ENCODE data around the gene KLF1. TPM values are rescaled to one million over a fixed set of nuclear protein-coding genes. Genes with fewer than 3 reads are reported as not detected.
A peak's percentile ranks its signal among the peaks of the same experiment; 100 is the strongest.

Gene KLF1
- total and polyA plus RNA-seq, 10 of the 15 experiments (the other 5 are each of a cell fraction or from before 2014, with no cell fraction given) = 0.04 to 0.38 (median 0.08) TPM; not detected in 3

- TF ChIP-seq E2F4 (IDR thresholded peaks at IDR 0.05; ENCODE audit: low read depth, low read length) = no peak
- TF ChIP-seq, protein P1, sequence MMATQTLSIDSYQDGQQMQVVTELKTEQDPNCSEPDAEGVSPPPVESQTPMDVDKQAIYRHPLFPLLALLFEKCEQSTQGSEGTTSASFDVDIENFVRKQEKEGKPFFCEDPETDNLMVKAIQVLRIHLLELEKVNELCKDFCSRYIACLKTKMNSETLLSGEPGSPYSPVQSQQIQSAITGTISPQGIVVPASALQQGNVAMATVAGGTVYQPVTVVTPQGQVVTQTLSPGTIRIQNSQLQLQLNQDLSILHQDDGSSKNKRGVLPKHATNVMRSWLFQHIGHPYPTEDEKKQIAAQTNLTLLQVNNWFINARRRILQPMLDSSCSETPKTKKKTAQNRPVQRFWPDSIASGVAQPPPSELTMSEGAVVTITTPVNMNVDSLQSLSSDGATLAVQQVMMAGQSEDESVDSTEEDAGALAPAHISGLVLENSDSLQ (IDR thresholded peaks at IDR 0.05) = no peak
- TF ChIP-seq ASH2L (IDR thresholded peaks at IDR 0.05; ENCODE audit: borderline replicate concordance, low read depth) = no peak
- no peak for TF ChIP-seq GATAD2B (conservative IDR thresholded peaks at IDR 0.05; ENCODE audit: low read depth)
- TF ChIP-seq POLR2AphosphoS5 (IDR thresholded peaks at IDR 0.05; ENCODE audit: low read length) = no peak
- no peak for TF ChIP-seq RBBP5 (conservative IDR thresholded peaks at IDR 0.05)
- no peak for TF ChIP-seq NFXL1 (IDR thresholded peaks at IDR 0.05; ENCODE audit: borderline replicate concordance)
- TF ChIP-seq CBX3 (IDR thresholded peaks at IDR 0.05; ENCODE audit: borderline replicate concordance, low read depth) = no peak
- no peak for TF ChIP-seq MEF2B (IDR thresholded peaks at IDR 0.05; ENCODE audit: partially characterized antibody, poor library complexity, severe bottlenecking)
- TF ChIP-seq TCF12 (IDR thresholded peaks at IDR 0.05; ENCODE audit: low read depth, low read length) = peak; percentile 48; the same call in 1 of the 2 replicates
- no peak for TF ChIP-seq FOXK2 (IDR thresholded peaks at IDR 0.05)
- no peak for TF ChIP-seq EED (IDR thresholded peaks at IDR 0.05; ENCODE audit: low read depth)
- TF ChIP-seq, protein P2, sequence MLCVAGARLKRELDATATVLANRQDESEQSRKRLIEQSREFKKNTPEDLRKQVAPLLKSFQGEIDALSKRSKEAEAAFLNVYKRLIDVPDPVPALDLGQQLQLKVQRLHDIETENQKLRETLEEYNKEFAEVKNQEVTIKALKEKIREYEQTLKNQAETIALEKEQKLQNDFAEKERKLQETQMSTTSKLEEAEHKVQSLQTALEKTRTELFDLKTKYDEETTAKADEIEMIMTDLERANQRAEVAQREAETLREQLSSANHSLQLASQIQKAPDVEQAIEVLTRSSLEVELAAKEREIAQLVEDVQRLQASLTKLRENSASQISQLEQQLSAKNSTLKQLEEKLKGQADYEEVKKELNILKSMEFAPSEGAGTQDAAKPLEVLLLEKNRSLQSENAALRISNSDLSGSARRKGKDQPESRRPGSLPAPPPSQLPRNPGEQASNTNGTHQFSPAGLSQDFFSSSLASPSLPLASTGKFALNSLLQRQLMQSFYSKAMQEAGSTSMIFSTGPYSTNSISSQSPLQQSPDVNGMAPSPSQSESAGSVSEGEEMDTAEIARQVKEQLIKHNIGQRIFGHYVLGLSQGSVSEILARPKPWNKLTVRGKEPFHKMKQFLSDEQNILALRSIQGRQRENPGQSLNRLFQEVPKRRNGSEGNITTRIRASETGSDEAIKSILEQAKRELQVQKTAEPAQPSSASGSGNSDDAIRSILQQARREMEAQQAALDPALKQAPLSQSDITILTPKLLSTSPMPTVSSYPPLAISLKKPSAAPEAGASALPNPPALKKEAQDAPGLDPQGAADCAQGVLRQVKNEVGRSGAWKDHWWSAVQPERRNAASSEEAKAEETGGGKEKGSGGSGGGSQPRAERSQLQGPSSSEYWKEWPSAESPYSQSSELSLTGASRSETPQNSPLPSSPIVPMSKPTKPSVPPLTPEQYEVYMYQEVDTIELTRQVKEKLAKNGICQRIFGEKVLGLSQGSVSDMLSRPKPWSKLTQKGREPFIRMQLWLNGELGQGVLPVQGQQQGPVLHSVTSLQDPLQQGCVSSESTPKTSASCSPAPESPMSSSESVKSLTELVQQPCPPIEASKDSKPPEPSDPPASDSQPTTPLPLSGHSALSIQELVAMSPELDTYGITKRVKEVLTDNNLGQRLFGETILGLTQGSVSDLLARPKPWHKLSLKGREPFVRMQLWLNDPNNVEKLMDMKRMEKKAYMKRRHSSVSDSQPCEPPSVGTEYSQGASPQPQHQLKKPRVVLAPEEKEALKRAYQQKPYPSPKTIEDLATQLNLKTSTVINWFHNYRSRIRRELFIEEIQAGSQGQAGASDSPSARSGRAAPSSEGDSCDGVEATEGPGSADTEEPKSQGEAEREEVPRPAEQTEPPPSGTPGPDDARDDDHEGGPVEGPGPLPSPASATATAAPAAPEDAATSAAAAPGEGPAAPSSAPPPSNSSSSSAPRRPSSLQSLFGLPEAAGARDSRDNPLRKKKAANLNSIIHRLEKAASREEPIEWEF (IDR thresholded peaks at IDR 0.05; ENCODE audit: insufficient replicate concordance, low read depth, low read length) = no peak
- TF ChIP-seq USF1 (IDR thresholded peaks at IDR 0.05; ENCODE audit: borderline replicate concordance, extremely low read length, insufficient read depth, low read depth, low read length) = no peak
- TF ChIP-seq, protein P3, sequence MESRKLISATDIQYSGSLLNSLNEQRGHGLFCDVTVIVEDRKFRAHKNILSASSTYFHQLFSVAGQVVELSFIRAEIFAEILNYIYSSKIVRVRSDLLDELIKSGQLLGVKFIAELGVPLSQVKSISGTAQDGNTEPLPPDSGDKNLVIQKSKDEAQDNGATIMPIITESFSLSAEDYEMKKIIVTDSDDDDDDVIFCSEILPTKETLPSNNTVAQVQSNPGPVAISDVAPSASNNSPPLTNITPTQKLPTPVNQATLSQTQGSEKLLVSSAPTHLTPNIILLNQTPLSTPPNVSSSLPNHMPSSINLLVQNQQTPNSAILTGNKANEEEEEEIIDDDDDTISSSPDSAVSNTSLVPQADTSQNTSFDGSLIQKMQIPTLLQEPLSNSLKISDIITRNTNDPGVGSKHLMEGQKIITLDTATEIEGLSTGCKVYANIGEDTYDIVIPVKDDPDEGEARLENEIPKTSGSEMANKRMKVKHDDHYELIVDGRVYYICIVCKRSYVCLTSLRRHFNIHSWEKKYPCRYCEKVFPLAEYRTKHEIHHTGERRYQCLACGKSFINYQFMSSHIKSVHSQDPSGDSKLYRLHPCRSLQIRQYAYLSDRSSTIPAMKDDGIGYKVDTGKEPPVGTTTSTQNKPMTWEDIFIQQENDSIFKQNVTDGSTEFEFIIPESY (IDR thresholded peaks at IDR 0.05) = no peak
- no peak for TF ChIP-seq NFIC (IDR thresholded peaks at IDR 0.05; ENCODE audit: low read depth, low read length)
- TF ChIP-seq EP300 (IDR thresholded peaks at IDR 0.05; ENCODE audit: borderline replicate concordance in 1 of 2, control insufficient read depth in 1 of 2, low read depth in 2 of 2, low read length in 2 of 2) = 0 out of 4 replicates have a peak, but pooled peaks of 1 of the 2 experiments have one; percentile 37
- no peak for TF ChIP-seq CBX5 (IDR thresholded peaks at IDR 0.05; ENCODE audit: low read depth)
Measured at GRCh38 chr19:12867120-12868099, 19.6 kb downstream of the KLF1 start (continued).
